Astrocyte (in vitro differentiated cells and primary cell): ENCODE measurements around the gene FAM209B. TPM values are rescaled to one million over a fixed set of nuclear protein-coding genes. Genes with fewer than 3 reads are reported as not detected.

Experiments used
- DNase-seq: peaks from one replicate; pipeline ENCODE4 v3.0.0-alpha.2; 2010; ENCODE audit warnings: low read depth
- FAIRE-seq: peaks from 2 replicates; lab custom pipeline; 2011; peaks lifted over from hg19 to GRCh38; lab: Jason Lieb, UNC
- H2AFZ ChIP-seq: 2 replicates; pipeline ENCODE4 v1.6.0; 2012; ENCODE audit warnings: low read depth, low read length, inconsistent platforms
- H3K27ac ChIP-seq: 2 replicates; pipeline ENCODE4 v1.5.1; 2011; ENCODE audit warnings: low read depth, low read length, inconsistent platforms
- H3K27me3 ChIP-seq: 2 replicates; pipeline ENCODE4 v1.6.0; 2011; ENCODE audit warnings: low read length, inconsistent platforms; ENCODE audit not compliant: insufficient read depth
- H3K36me3 ChIP-seq: 2 replicates; pipeline ENCODE4 v1.5.1; 2011; ENCODE audit warnings: low read length, inconsistent platforms; ENCODE audit not compliant: insufficient read depth
- H3K4me1 ChIP-seq: 2 replicates; pipeline ENCODE4 v1.5.1; 2011; ENCODE audit warnings: low read length, inconsistent platforms; ENCODE audit not compliant: insufficient read depth
- H3K4me2 ChIP-seq: 2 replicates; pipeline ENCODE4 v1.6.0; 2012; ENCODE audit warnings: low read length, inconsistent platforms
- H3K4me3 ChIP-seq: 2 replicates; pipeline ENCODE4 v1.5.1; 2011; ENCODE audit warnings: low read depth, mild to moderate bottlenecking, low read length, inconsistent platforms; ENCODE audit not compliant: insufficient read depth
- H3K79me2 ChIP-seq: 2 replicates; pipeline ENCODE4 v1.6.0; 2012; ENCODE audit warnings: mild to moderate bottlenecking, low read length, inconsistent platforms; ENCODE audit not compliant: insufficient read depth
- H3K9ac ChIP-seq: 2 replicates; pipeline ENCODE4 v1.6.0; 2012; ENCODE audit warnings: mild to moderate bottlenecking, low read length, inconsistent platforms
- H3K9me3 ChIP-seq: 2 replicates; pipeline ENCODE4 v1.5.1; 2012; ENCODE audit warnings: low read depth, mild to moderate bottlenecking, low read length, inconsistent platforms; ENCODE audit not compliant: insufficient read depth
- H4K20me1 ChIP-seq: 2 replicates; pipeline ENCODE4 v1.6.0; 2012; ENCODE audit warnings: low read length, inconsistent platforms; ENCODE audit not compliant: insufficient read depth
- H3K27ac Mint-ChIP-seq: one replicate; pipeline ENCODE4 v1.8.0; 2021; ENCODE audit warnings: mild to moderate bottlenecking, mixed read lengths; ENCODE audit not compliant: unreplicated experiment
- H3K27me3 Mint-ChIP-seq: one replicate; pipeline ENCODE4 v1.8.0; 2021; ENCODE audit warnings: low read depth, mixed read lengths; ENCODE audit not compliant: unreplicated experiment
- H3K36me3 Mint-ChIP-seq: one replicate; pipeline ENCODE4 v1.8.0; 2021; ENCODE audit warnings: low read depth, mixed read lengths; ENCODE audit not compliant: unreplicated experiment
- H3K4me1 Mint-ChIP-seq: one replicate; pipeline ENCODE4 v1.8.0; 2021; ENCODE audit warnings: low read depth, mixed read lengths; ENCODE audit not compliant: unreplicated experiment
- H3K4me3 Mint-ChIP-seq: one replicate; pipeline ENCODE4 v1.8.0; 2021; ENCODE audit warnings: mild to moderate bottlenecking, moderate library complexity, mixed read lengths; ENCODE audit not compliant: unreplicated experiment
- H3K9me3 Mint-ChIP-seq: one replicate; pipeline ENCODE4 v1.8.0; 2021; ENCODE audit warnings: mild to moderate bottlenecking, mixed read lengths; ENCODE audit not compliant: unreplicated experiment
- CTCF ChIP-seq: IDR thresholded peaks from 2 replicates; pipeline ENCODE4 v1.5.1; 2011; ENCODE audit warnings: low read depth, mild to moderate bottlenecking, inconsistent platforms, low read length, moderate library complexity; ENCODE audit not compliant: insufficient read depth
- EZH2 ChIP-seq: IDR thresholded peaks from 2 replicates; pipeline ENCODE4 v1.6.1; 2012; ENCODE audit warnings: mild to moderate bottlenecking, low read length, inconsistent platforms; ENCODE audit not compliant: insufficient read depth
- total RNA-seq: library from RNA; stranded (reverse); gene quantifications from 2 replicates; pipeline ENCODE4 v1.2.1, GENCODE V29; 2021

FAM209B gene
- total RNA-seq, 1 donor from 2014 or later = not detected

- Histone ChIP-seq H3K9ac (no peak overlapping the region), H3K79me2 (no peaks in the 10 kb centered on the region), H3K36me3 (no peaks in the 10 kb centered on the region), H3K27ac (no peak overlapping the region), H3K9me3 (no peaks in the 10 kb centered on the region), H2AFZ (no peak overlapping the region), H4K20me1 (no peaks in the 10 kb centered on the region), H3K27me3 (peaks cover 6% of the 10 kb centered on the region), H3K4me3 (no peak overlapping the region), H3K4me1 (no peaks in the 10 kb centered on the region), H3K4me2 (no peak overlapping the region)
- Mint-ChIP-seq H3K27ac (no peak overlapping the region), H3K9me3 (no peaks in the 10 kb centered on the region), H3K4me3 (no peak overlapping the region), H3K36me3 (no peaks in the 10 kb centered on the region), H3K4me1 (peaks cover 7% of the 10 kb centered on the region), H3K27me3 (peaks cover 15% of the 10 kb centered on the region)
- DNase-seq (no peak), FAIRE-seq (no peak)
- TF ChIP-seq EZH2 = no peak
- TF ChIP-seq CTCF = no peak
These were observed 42.9 kb downstream of the FAM209B start for GRCh38 chr20:56575961-56576360.

GRCh38 chr20:56579301-56579710, 46.3 kb downstream of the FAM209B start:
- H3K4me1 Mint-ChIP-seq = peaks cover 7% of the 10 kb centered on the region

More at GRCh38 chr20:56579301-56579710, 46.3 kb downstream of the FAM209B start:
- H3K4me3 Mint-ChIP-seq = no peak overlapping the region
- Histone ChIP-seq H3K27ac (no peak overlapping the region), H2AFZ (no peak overlapping the region), H3K4me2 (no peak overlapping the region), H4K20me1 (no peaks in the 10 kb centered on the region), H3K79me2 (no peaks in the 10 kb centered on the region), H3K4me3 (no peak overlapping the region), H3K9me3 (no peaks in the 10 kb centered on the region), H3K9ac (no peak overlapping the region), H3K27me3 (no peaks in the 10 kb centered on the region), H3K4me1 (no peaks in the 10 kb centered on the region), H3K36me3 (no peaks in the 10 kb centered on the region)
- no peaks in the 10 kb centered on the region for H3K9me3 Mint-ChIP-seq
- no peak overlapping the region for H3K27ac Mint-ChIP-seq
- FAIRE-seq = no peak
- peaks cover 12% of the 10 kb centered on the region for H3K27me3 Mint-ChIP-seq
- no peaks in the 10 kb centered on the region for H3K36me3 Mint-ChIP-seq
- TF ChIP-seq CTCF (no peak), EZH2 (no peak)
- no peak for DNase-seq
